ENCODE measurements around the gene ERCC3.
A peak's percentile ranks its signal among the peaks of the same experiment; 100 is the strongest.

The ERCC3 gene

DNA sequence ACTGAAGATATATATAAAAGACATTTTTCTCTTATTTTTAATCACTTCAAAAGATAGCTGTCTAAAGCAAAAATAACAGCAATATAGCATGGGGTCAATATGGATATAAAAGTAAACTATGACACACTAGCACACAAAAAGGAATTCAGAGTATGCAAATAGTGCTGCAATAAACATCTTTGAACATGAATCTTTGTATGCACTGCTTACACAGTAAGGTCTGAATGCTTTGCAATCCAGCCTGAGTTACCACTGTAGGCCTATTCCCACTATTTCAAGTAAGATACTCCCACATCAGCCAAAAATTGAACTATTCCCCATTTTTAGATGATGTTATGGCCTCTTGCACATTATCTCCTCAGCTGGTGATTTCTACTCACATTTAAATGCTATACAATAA lies 27.4 kb upstream of the ERCC3 start:
- no peak for TF ChIP-seq ZFX (IDR thresholded peaks at IDR 0.05; ENCODE audit: borderline replicate concordance)
- TF ChIP-seq, protein P1, sequence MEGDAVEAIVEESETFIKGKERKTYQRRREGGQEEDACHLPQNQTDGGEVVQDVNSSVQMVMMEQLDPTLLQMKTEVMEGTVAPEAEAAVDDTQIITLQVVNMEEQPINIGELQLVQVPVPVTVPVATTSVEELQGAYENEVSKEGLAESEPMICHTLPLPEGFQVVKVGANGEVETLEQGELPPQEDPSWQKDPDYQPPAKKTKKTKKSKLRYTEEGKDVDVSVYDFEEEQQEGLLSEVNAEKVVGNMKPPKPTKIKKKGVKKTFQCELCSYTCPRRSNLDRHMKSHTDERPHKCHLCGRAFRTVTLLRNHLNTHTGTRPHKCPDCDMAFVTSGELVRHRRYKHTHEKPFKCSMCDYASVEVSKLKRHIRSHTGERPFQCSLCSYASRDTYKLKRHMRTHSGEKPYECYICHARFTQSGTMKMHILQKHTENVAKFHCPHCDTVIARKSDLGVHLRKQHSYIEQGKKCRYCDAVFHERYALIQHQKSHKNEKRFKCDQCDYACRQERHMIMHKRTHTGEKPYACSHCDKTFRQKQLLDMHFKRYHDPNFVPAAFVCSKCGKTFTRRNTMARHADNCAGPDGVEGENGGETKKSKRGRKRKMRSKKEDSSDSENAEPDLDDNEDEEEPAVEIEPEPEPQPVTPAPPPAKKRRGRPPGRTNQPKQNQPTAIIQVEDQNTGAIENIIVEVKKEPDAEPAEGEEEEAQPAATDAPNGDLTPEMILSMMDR (IDR thresholded peaks at IDR 0.05), result no peak
- H3K27ac ChIP-seq, result no peak overlapping the region

DNA sequence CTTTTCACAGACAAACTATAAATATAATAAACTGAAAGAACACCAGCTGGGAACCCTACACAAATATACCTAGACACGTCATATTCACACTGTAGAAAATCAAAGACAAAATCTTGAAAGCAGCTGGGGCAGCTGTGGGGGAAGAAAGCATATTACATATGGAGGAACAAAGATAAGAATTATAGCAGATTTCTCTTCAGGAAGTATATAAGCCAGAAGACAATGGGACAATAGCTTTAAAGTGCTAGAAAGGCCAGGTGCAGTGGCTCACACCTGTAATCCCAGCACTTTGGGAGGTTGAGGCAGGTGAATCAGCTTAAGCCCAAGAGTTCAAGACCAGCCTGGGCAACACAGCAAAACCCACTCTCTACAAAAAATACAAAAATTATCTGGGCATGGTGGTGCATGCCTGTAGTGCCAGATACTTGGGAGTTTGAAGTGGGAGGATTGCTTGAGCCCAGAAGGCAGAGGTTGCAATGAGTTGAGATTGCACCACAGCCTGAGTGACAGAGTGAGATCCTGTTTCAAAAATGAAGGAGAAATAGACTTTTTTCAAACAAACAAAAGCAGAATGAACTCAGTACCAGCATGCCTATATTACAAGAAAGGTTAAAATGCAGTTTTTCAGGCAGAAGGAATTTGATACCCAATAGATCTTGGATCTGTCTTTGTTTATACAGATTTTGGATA lies 26.8 kb upstream of the ERCC3 start:
- H3K27ac ChIP-seq, result no peak overlapping the region
- TF ChIP-seq, protein P1 (IDR thresholded peaks at IDR 0.05), result no peak
- TF ChIP-seq ZFX (IDR thresholded peaks at IDR 0.05; ENCODE audit: borderline replicate concordance), result no peak

DNA sequence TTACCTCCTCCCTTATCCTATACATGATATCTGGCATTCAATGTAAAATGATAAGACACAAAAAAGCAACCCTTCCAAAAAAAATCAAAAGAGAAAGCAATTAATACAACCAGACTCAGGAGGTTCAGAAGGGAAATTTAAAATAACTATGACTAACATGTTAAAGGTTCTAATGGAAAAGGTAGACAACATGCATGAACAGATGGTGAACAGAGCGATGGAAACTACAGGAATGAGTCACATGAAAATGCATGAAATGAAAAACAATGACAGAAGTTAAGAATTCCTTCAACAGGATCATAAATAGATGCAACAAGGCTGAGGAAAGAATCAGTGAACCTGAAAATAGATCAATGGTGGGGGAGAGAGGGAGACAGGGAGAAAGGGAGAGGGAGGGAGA lies 26.1 kb upstream of the ERCC3 start:
- TF ChIP-seq ZFX (IDR thresholded peaks at IDR 0.05; ENCODE audit: borderline replicate concordance), result no peak
- TF ChIP-seq, protein P1 (IDR thresholded peaks at IDR 0.05), result no peak
- no peak overlapping the region for H3K27ac ChIP-seq

DNA sequence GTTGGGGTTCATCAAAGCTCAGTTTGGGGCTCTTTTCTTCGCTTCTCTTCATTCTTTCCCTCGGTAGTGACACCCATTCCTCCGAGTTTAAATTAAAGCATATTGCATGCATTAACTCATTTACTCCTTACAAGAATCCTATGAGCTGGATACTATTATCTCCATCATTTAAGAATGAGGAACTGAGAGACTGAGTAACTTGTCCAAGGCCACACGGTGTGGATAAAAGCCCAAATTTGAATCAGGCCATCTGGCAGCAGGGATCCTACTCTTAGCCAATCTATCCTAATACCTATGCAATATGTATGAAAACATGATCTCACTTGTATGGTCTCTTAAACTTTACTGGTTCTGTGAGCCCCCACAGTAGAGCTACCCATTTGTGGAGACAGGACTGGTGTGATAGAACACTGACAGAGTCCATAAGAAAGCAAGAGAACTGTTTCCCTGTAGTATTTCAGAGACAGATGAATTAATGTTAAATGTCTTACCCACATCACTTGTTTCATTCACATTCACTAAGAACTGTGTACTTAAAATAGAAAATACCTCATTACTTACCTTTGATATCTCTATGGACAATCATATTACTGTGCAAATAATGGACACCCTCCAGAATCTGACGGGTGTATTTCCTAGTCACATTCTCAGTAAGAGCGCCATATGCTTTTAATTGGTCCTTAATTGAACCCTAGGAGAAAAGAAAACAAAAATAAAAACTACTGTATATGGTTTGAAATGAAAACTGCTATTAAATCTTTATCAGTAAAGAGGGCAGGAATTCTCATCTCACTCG lies 20.4 kb upstream of the ERCC3 start:
- no peak for TF ChIP-seq ZFX (IDR thresholded peaks at IDR 0.05; ENCODE audit: borderline replicate concordance)
- TF ChIP-seq, protein P1 (IDR thresholded peaks at IDR 0.05), result no peak
- H3K27ac ChIP-seq, result peak overlapping the region; percentile 18; the same call in 1 of the 2 replicates

DNA sequence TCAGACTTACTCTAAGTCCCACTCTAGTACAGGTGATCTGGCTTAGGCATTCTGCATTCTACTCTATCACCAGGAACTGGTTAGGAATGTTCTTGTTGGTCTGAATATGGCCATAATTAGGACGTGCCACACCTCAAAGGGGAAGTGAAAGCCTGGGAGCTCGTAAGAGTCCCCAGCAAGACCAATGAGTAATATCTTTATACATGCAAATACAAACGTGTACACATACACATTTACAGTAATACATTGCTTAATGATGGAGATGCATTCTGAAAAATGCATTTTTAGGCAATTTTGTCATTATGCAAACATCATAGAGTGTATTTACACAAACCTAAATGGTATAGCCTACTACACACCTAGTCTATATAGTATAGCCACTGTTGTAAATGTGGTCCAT lies 19.5 kb upstream of the ERCC3 start:
- TF ChIP-seq, protein P1 (IDR thresholded peaks at IDR 0.05), result no peak
- TF ChIP-seq ZFX (IDR thresholded peaks at IDR 0.05; ENCODE audit: borderline replicate concordance), result no peak

DNA sequence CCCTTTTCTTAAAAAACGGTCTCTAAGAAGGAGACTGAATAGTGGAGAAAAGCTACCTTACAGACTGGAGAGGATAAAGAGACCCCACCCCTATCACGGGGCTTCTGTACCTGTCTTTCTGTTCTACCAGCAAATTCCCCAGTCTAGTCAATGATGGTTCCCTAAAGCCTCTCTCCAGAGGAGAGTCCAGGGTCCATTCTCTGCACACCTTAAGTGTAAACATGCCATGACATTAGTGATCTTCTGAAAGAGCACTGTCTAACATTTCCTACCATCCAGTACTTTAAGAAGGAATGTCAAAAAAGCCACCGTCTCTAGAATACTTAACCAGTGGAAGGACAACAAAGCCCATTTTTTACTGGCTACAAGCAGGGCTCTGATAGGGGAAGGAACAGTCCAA lies 17.0 kb upstream of the ERCC3 start:
- no peak overlapping the region for H3K27ac ChIP-seq
- TF ChIP-seq, protein P1 (IDR thresholded peaks at IDR 0.05), result no peak
- TF ChIP-seq ZFX (IDR thresholded peaks at IDR 0.05; ENCODE audit: borderline replicate concordance), result no peak

More for the DNA sequence above, 19.5 kb upstream of the ERCC3 start:
- no peak overlapping the region for H3K27ac ChIP-seq

DNA sequence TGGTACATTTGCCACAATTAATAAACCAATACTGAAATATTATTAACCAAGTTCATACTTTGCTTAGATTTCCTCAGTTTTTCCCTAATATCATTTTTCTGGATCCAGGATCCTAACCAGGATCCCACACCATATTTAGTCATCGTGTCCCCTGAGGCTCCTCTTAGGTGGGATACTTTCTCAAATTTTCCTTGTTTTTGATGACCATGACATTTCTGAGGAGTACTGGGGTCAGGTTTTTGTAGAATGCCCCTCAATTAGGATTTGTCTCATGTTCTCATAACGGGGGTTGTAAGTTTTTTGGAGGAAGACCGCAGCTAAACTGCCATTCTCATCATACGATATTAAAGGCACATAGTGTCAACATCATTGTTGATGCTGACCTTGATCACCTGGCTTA lies 15.5 kb upstream of the ERCC3 start:
- no peak overlapping the region for H3K27ac ChIP-seq
- no peak for TF ChIP-seq ZFX (IDR thresholded peaks at IDR 0.05; ENCODE audit: borderline replicate concordance)
- TF ChIP-seq, protein P1 (IDR thresholded peaks at IDR 0.05), result no peak

All from 22Rv1 (cell line).